ENCODE results near the gene L3MBTL4.
"Not testable (repeated sequence)": the region's sequence is repeated elsewhere in the genome, so short reads cannot be mapped to it uniquely, and the experiment has no call there.

The L3MBTL4 gene

DNA sequence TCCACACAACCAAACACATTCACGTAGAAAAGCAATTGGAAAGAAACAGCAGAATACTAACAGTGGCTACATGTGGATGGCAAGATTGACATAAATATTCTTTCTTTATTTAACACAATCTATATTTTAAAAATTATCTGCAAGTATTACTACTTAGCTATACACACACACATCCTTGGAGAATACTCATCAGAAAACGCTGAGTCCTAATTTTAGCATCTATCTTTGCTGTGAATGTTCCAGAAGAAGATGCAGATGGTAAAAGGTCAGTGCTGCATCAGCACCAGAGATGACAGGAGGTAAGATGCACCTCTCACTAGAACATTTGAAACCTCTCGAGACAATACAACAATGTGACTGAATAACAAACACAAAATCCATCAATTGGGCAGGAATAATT lies 148.5 kb downstream of the L3MBTL4 start:
- no peak overlapping the region for H2AFZ ChIP-seq (ENCODE audit: low read depth, low read length)
- H3K36me3 ChIP-seq (ENCODE audit: insufficient read depth, low read length) = no peaks in the 10 kb centered on the region
- H3K4me1 ChIP-seq (ENCODE audit: insufficient read depth, low read length) = no peaks in the 10 kb centered on the region
- no peaks in the 10 kb centered on the region for H3K27me3 ChIP-seq (ENCODE audit: insufficient read depth, low read length)
- H3K9me3 ChIP-seq (ENCODE audit: low read length) = no peaks in the 10 kb centered on the region
- no peak overlapping the region for H3K4me3 ChIP-seq (ENCODE audit: low read length)

DNA sequence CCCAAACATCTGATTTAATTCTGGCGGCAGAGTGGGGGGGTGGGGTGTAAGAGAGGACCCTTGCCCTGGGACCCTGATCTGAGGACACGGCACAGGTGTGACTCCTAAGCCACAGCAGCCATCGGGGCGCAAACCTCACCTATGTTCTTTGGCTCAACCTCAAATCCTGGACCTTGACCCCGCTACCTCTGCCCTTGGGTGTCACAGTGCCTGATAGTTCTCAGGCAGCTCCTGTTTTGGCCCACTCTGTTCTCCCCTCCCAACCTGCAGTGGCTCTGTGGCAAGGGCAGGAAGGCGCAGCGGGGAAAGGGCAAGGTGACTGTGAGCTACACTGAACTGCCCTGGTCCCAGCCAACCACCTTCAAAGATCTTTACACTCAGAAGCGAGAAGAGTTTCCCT lies 152.8 kb downstream of the L3MBTL4 start:
- Histone ChIP-seq H2AFZ (ENCODE audit: low read depth, low read length) (no peak overlapping the region), H3K27me3 (ENCODE audit: insufficient read depth, low read length) (no peaks in the 10 kb centered on the region), H3K36me3 (ENCODE audit: insufficient read depth, low read length) (no peaks in the 10 kb centered on the region), H3K4me3 (ENCODE audit: low read length) (no peak overlapping the region), H3K4me1 (ENCODE audit: insufficient read depth, low read length) (no peaks in the 10 kb centered on the region), H3K9me3 (ENCODE audit: low read length) (peaks cover 2% of the 10 kb centered on the region)

DNA sequence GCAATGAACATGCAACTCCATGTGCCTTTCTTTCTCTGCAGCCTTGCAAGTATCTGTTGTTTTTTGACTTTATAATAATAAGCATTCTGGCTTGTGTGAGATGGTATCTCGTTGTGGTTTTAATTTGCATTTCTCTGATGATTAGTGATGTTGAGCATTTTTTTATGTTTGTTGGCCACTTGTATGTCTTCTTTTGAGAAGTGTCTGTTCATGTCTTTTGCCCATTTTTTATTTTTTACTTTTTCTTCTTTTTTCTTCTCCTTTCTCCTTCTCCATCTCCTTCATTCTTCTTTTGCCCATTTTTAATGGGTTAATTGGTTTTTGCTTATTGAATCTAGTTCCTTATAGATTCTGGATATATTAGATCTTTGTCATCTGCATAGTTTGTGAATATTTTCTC lies 155.4 kb downstream of the L3MBTL4 start:
- H3K36me3 ChIP-seq (ENCODE audit: insufficient read depth, low read length); H3K4me3 ChIP-seq (ENCODE audit: low read length); H3K9me3 ChIP-seq (ENCODE audit: low read length); H3K27me3 ChIP-seq (ENCODE audit: insufficient read depth, low read length); H2AFZ ChIP-seq (ENCODE audit: low read depth, low read length); H3K4me1 ChIP-seq (ENCODE audit: insufficient read depth, low read length): not testable (repeated sequence)

DNA sequence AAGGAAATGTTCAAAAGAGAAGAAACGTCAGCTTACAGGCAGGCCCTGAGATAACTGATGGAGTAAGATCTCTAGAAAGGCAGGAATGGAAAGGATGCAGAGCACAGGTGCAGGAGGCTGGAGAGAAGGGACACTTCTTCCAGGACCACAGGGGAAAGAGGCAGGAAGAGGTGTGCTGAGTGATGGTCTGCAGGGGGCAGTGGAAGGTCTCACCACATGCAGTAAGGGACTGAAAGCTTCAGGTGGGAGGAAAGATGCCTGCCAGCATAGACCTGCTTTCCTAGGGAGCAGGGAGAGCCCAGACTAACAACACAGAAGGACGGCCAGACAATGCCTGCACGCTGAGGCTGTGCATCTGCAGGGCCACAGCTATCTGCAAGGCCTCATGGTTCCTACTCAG lies 156.8 kb downstream of the L3MBTL4 start:
- peaks cover 2% of the 10 kb centered on the region for H3K9me3 ChIP-seq (ENCODE audit: low read length)
- no peak overlapping the region for H2AFZ ChIP-seq (ENCODE audit: low read depth, low read length)
- no peaks in the 10 kb centered on the region for H3K36me3 ChIP-seq (ENCODE audit: insufficient read depth, low read length)
- no peaks in the 10 kb centered on the region for H3K27me3 ChIP-seq (ENCODE audit: insufficient read depth, low read length)
- no peaks in the 10 kb centered on the region for H3K4me1 ChIP-seq (ENCODE audit: insufficient read depth, low read length)
- H3K4me3 ChIP-seq (ENCODE audit: low read length) = no peak overlapping the region

DNA sequence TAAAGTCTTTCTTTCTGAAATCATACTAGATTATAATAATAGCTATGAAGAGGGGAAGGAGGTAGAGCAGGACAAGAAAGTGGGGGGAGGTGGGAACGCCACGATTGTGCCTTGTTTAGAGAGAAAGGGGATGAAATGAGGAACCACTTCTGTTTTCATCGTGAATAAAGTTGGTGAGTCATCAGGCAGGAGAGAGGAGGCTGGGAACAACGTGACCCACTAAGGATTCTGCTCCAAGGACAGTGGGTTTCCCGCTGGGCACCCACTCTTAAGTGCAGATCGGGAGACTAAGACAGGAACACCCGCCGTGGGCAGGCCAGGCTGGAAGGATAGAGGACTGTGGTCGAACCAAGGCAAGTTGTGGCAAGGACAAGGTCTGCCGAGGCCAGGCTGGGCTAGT lies 158.2 kb downstream of the L3MBTL4 start:
- Histone ChIP-seq H3K27me3 (ENCODE audit: insufficient read depth, low read length) (no peaks in the 10 kb centered on the region), H3K4me3 (ENCODE audit: low read length) (no peak overlapping the region), H3K9me3 (ENCODE audit: low read length) (peaks cover 2% of the 10 kb centered on the region), H3K4me1 (ENCODE audit: insufficient read depth, low read length) (no peaks in the 10 kb centered on the region), H3K36me3 (ENCODE audit: insufficient read depth, low read length) (no peaks in the 10 kb centered on the region), H2AFZ (ENCODE audit: low read depth, low read length) (no peak overlapping the region)

DNA sequence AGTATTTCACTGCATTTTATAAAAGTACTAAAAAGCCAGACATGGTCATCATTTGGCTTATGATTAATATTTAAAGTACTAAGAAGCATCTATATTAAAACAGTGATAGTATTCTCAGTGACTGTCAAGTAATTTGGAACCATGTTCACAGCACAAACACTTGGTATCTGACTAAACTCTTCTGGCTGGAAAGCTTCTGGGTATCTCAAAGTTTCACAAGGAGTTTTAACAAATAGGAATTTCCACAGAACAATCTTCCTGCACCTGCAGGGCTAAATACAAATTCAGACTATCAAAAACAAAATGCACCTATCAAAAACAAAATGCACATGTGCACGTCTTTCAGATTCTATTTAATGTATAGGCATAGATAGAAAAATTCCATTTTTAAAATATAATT lies 158.8 kb downstream of the L3MBTL4 start:
- no peaks in the 10 kb centered on the region for H3K4me1 ChIP-seq (ENCODE audit: insufficient read depth, low read length)
- H3K27me3 ChIP-seq (ENCODE audit: insufficient read depth, low read length) = no peaks in the 10 kb centered on the region
- H2AFZ ChIP-seq (ENCODE audit: low read depth, low read length) = no peak overlapping the region
- peaks cover 2% of the 10 kb centered on the region for H3K9me3 ChIP-seq (ENCODE audit: low read length)
- H3K36me3 ChIP-seq (ENCODE audit: insufficient read depth, low read length) = no peaks in the 10 kb centered on the region
- H3K4me3 ChIP-seq (ENCODE audit: low read length) = no peak overlapping the region

DNA sequence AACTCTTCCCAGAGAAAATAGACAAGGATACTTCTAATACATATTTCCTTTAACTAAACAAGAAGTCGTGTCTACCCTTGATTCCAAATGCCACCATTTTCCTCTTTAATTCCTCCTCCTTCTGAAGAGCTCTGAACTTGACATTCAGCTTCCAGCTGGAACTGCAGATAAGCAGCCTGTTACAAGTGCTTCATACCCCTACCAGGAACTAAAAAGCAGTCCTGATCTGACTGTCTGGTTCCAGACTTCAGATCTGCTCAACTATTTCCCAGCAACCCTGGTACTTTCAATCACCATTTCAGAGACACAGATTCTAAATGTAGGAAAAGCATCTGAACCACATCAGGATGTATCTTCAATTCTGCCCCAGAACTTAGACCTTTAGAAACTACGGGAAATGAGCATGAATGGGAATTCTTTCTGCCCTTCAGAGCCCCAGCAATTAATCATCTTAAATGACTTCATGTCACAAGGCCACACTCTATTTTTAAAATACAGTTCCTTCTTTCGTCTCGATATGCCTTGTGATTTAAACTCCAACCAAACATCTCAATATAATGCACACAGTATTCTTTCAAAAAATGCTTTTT lies 159.5 kb downstream of the L3MBTL4 start:
- Histone ChIP-seq H3K4me1 (ENCODE audit: insufficient read depth, low read length) (no peaks in the 10 kb centered on the region), H3K9me3 (ENCODE audit: low read length) (peaks cover 2% of the 10 kb centered on the region), H3K27me3 (ENCODE audit: insufficient read depth, low read length) (no peaks in the 10 kb centered on the region), H2AFZ (ENCODE audit: low read depth, low read length) (no peak overlapping the region), H3K36me3 (ENCODE audit: insufficient read depth, low read length) (no peaks in the 10 kb centered on the region), H3K4me3 (ENCODE audit: low read length) (no peak overlapping the region)

DNA sequence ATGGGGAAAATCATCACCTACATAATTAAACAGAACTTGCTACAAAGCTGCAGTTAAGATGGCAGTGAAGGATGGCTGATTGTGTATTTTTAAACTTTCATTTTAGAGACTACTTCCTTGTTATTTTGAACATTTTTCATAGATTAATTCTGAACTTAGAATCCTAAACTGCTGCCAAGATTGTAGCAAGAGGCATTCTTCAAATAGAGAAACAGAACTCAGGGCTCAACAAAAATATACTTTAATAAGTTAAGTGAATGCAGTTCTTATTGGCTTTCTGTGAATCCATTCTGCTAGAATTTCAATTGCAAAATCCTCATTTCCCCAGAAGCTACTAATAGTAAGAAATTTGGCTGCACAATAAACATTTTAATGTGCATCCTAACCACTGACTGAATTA lies 160.3 kb downstream of the L3MBTL4 start:
- peaks cover 2% of the 10 kb centered on the region for H3K9me3 ChIP-seq (ENCODE audit: low read length)
- no peaks in the 10 kb centered on the region for H3K36me3 ChIP-seq (ENCODE audit: insufficient read depth, low read length)
- no peak overlapping the region for H2AFZ ChIP-seq (ENCODE audit: low read depth, low read length)
- H3K27me3 ChIP-seq (ENCODE audit: insufficient read depth, low read length) = no peaks in the 10 kb centered on the region
- no peaks in the 10 kb centered on the region for H3K4me1 ChIP-seq (ENCODE audit: insufficient read depth, low read length)
- H3K4me3 ChIP-seq (ENCODE audit: low read length) = no peak overlapping the region

DNA sequence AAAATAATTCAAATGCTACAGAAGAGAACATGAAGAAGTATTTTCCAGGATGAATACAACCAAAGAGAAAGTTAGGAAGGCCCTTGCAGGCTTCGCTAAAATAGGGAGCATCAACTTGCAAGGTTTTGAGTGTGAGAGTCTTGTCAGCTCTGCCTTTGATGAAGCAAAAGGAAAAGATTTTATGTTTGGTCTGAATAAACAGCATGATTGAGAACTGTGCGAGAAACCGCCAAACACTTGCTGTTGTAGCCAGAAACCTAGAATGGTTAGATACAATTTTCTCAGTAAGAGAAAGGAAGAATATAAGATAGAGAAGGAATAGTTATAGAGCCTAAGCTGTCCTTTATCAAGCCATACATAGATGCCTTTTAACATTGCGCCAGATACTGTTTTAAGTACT lies 163.6 kb downstream of the L3MBTL4 start:
- no peak overlapping the region for H3K4me3 ChIP-seq (ENCODE audit: low read length)
- no peaks in the 10 kb centered on the region for H3K36me3 ChIP-seq (ENCODE audit: insufficient read depth, low read length)
- H3K4me1 ChIP-seq (ENCODE audit: insufficient read depth, low read length) = no peaks in the 10 kb centered on the region
- H2AFZ ChIP-seq (ENCODE audit: low read depth, low read length) = no peak overlapping the region
- no peaks in the 10 kb centered on the region for H3K9me3 ChIP-seq (ENCODE audit: low read length)
- H3K27me3 ChIP-seq (ENCODE audit: insufficient read depth, low read length) = no peaks in the 10 kb centered on the region

DNA sequence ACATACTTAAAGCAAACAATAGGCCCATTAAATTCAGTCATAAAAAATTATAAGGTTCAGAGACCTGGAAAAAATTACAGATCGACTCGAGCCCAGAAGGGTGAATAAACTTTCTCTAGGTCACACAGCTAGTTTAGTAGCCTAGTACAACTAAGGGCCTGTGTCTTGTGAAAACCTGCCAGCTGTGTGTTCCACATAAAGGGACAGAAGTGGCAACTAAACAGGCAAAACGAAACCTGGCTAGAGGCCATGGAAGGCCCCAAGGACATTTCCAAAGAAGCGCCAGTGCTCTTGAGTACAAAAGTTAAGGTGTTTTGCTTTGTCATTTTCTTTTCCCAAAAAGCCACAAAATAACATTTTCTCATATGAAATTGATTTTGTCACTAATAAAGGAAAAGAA lies 164.9 kb downstream of the L3MBTL4 start:
- H3K4me3 ChIP-seq (ENCODE audit: low read length) = no peak overlapping the region
- no peaks in the 10 kb centered on the region for H3K27me3 ChIP-seq (ENCODE audit: insufficient read depth, low read length)
- no peaks in the 10 kb centered on the region for H3K4me1 ChIP-seq (ENCODE audit: insufficient read depth, low read length)
- H3K9me3 ChIP-seq (ENCODE audit: low read length) = no peaks in the 10 kb centered on the region
- no peak overlapping the region for H2AFZ ChIP-seq (ENCODE audit: low read depth, low read length)
- H3K36me3 ChIP-seq (ENCODE audit: insufficient read depth, low read length) = no peaks in the 10 kb centered on the region

DNA sequence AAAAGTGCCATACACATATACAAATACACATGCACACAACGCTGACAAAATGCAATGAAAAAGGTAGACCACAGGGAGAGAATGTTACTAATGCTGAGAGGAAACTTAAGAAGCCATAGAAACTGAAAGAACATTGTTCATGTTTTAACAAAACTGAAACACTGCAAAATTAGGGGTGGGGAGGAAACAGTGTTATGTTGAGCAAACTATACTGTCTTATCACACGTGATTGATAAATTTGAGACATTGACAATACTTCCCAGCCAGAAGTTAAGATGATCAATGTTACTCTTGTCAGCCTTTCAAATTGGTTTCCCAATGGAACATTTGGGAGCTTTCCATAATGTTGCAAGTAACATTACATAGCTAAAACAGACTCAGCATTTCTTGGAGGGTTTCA lies 165.5 kb downstream of the L3MBTL4 start:
- Histone ChIP-seq H3K4me1 (ENCODE audit: insufficient read depth, low read length) (no peaks in the 10 kb centered on the region), H3K36me3 (ENCODE audit: insufficient read depth, low read length) (no peaks in the 10 kb centered on the region), H3K9me3 (ENCODE audit: low read length) (no peaks in the 10 kb centered on the region), H2AFZ (ENCODE audit: low read depth, low read length) (no peak overlapping the region), H3K4me3 (ENCODE audit: low read length) (no peak overlapping the region), H3K27me3 (ENCODE audit: insufficient read depth, low read length) (no peaks in the 10 kb centered on the region)

DNA sequence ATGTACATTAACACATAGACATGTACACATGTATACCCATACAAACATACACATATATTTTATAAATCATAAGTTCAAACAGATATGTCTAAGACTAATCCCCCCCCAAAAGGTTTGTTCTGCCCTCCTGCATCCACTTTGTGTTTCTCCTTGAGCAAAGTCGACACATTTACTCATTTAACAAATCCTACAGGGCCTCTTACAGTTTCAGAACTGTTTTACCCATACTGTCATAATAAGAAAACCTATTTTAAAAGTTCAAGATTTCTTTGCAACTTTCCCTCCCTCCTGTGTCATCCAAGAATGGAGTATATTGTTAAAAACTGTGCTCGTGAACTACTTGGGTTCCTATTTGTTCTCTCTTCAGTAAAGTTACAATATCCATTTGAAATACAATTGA lies 166.7 kb downstream of the L3MBTL4 start:
- Histone ChIP-seq H3K36me3 (ENCODE audit: insufficient read depth, low read length) (no peaks in the 10 kb centered on the region), H3K27me3 (ENCODE audit: insufficient read depth, low read length) (no peaks in the 10 kb centered on the region), H3K4me3 (ENCODE audit: low read length) (no peak overlapping the region), H3K9me3 (ENCODE audit: low read length) (no peaks in the 10 kb centered on the region), H2AFZ (ENCODE audit: low read depth, low read length) (no peak overlapping the region), H3K4me1 (ENCODE audit: insufficient read depth, low read length) (no peaks in the 10 kb centered on the region)

DNA sequence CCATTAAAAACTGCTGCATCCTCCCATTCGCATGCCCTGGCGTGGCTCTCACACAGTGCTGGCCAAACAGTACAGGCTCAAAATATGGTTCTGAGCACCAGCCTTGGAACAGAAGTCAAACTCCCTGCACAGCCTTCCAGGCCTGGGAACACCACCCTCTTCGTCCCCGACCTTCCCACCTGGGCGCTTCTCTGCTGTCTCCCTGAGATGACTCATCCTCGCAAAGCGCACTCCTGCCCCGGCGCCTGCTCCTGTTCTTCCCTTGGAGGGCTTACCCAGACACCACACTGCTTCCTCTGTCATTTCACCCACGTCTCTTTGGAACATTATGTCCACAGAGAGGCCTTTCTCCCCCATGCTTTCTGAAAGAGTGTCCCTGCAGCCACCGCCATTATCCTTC lies 172.7 kb downstream of the L3MBTL4 start:
- no peaks in the 10 kb centered on the region for H3K9me3 ChIP-seq (ENCODE audit: low read length)
- H3K4me1 ChIP-seq (ENCODE audit: insufficient read depth, low read length) = no peaks in the 10 kb centered on the region
- no peaks in the 10 kb centered on the region for H3K36me3 ChIP-seq (ENCODE audit: insufficient read depth, low read length)
- no peaks in the 10 kb centered on the region for H3K27me3 ChIP-seq (ENCODE audit: insufficient read depth, low read length)
- H2AFZ ChIP-seq (ENCODE audit: low read depth, low read length) = no peak overlapping the region
- no peak overlapping the region for H3K4me3 ChIP-seq (ENCODE audit: low read length)

DNA sequence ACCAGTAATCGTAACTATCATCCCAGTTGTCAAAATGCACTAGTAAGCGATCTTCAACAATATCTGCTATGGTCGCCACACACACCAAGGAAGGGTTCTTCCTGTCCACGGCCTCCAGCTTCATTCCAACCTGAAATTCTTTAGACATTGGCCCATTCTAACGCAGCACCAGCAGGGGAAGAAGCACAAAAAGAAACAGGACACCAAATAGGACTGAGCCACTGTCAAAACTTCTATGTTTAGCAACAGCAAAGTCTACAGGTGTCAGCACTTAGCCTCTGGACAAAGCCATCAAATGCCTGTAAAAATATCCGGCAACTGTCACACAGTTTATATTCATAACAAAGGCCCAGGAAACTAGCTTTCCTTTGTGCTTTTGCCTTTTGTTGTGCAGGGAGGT lies 175.0 kb downstream of the L3MBTL4 start:
- Histone ChIP-seq H3K27me3 (ENCODE audit: insufficient read depth, low read length) (no peaks in the 10 kb centered on the region), H3K36me3 (ENCODE audit: insufficient read depth, low read length) (no peaks in the 10 kb centered on the region), H3K4me3 (ENCODE audit: low read length) (no peak overlapping the region), H3K9me3 (ENCODE audit: low read length) (no peaks in the 10 kb centered on the region), H3K4me1 (ENCODE audit: insufficient read depth, low read length) (no peaks in the 10 kb centered on the region), H2AFZ (ENCODE audit: low read depth, low read length) (no peak overlapping the region)

Measured in neuron (in vitro differentiated cells).